H1 (cell line): ENCODE results near the gene GRK5. TPM values are rescaled to one million over a fixed set of nuclear protein-coding genes. Genes with fewer than 3 reads are reported as not detected.

Experiments used
- CTCF ChIA-PET: fragments of 300-600 bp; sonication (Branson Sonifier 250); formaldehyde crosslinking; loops from one replicate; lab custom pipeline; 2021; ENCODE audit not compliant: partially characterized antibody; lab: Charles Lee
- POLR2A ChIA-PET: fragments of 300-600 bp; sonication (Branson Sonifier 250); formaldehyde crosslinking; loops from one replicate; lab custom pipeline; 2021; ENCODE audit warnings: inconsistent platforms; ENCODE audit not compliant: partially characterized antibody; lab: Charles Lee
- DNase-seq, 2 experiments: peaks; one replicate each; pipeline versions ENCODE4 v3.0.0 to v3.0.0-alpha.2; 2010 to 2022; ENCODE audit warnings: low spot score in 2 of 2, low read depth in 1 of 2, mixed read lengths in 1 of 2
- FAIRE-seq: peaks from 2 replicates; lab custom pipeline; 2011; peaks lifted over from hg19 to GRCh38; lab: Jason Lieb, UNC
- H2AFZ ChIP-seq: 2 replicates; pipeline ENCODE4 v1.8.1; 2012; ENCODE audit warnings: low read length, inconsistent platforms
- H2AK5ac ChIP-seq: 2 replicates; pipeline ENCODE4 v1.6.1; 2013; ENCODE audit warnings: low read depth, low read length
- H2BK120ac ChIP-seq: replicated peaks from 2 replicates; pipeline ENCODE3; 2013; ENCODE audit warnings: low read depth, low read length, inconsistent platforms
- H2BK12ac ChIP-seq: 2 replicates; pipeline ENCODE4 v1.6.1; 2013; ENCODE audit warnings: low read depth, low read length
- H2BK15ac ChIP-seq: 2 replicates; pipeline ENCODE4 v1.6.1; 2013; ENCODE audit warnings: low read length
- H2BK20ac ChIP-seq: 2 replicates; pipeline ENCODE4 v1.6.1; 2013; ENCODE audit warnings: low read length
- H2BK5ac ChIP-seq: 2 replicates; pipeline ENCODE4 v1.6.1; 2013; ENCODE audit warnings: low read depth, low read length
- H3K14ac ChIP-seq: 2 replicates; pipeline ENCODE4 v1.6.1; 2013; ENCODE audit warnings: inconsistent platforms; ENCODE audit not compliant: insufficient read length
- H3K18ac ChIP-seq: 2 replicates; pipeline ENCODE4 v1.6.1; 2013; ENCODE audit warnings: low read length; ENCODE audit errors: extremely low read depth
- H3K23ac ChIP-seq: 2 replicates; pipeline ENCODE4 v1.6.1; 2013; ENCODE audit warnings: inconsistent platforms; ENCODE audit not compliant: insufficient read length
- H3K23me2 ChIP-seq: 2 replicates; pipeline ENCODE4 v1.6.1; 2013; ENCODE audit warnings: low read depth, low read length
- H3K27ac ChIP-seq: 2 replicates; pipeline ENCODE4 v1.6.1; 2011; ENCODE audit warnings: low read depth, low read length, inconsistent platforms
- H3K27me3 ChIP-seq, 4 experiments: replicated peaks in 1 of 4; 1 replicate in 1 of 4; 2 replicates in 3 of 4; pipeline versions ENCODE4 v1.6.1 to v1.8.1; 2011 to 2013; ENCODE audit warnings: low read length in 3 of 4, mild to moderate bottlenecking in 3 of 4, inconsistent platforms in 2 of 4, mixed read lengths in 2 of 4, moderate library complexity in 1 of 4; ENCODE audit not compliant: control insufficient read depth in 3 of 4, insufficient read depth in 3 of 4; ENCODE audit errors: extremely low read depth in 1 of 4
- H3K36me3 ChIP-seq, 4 experiments: 2 replicates each; pipeline versions ENCODE4 v1.6.1 to v1.8.1; 2011 to 2013; ENCODE audit warnings: mild to moderate bottlenecking in 4 of 4, low read length in 3 of 4, moderate library complexity in 2 of 4, control low read depth in 1 of 4, inconsistent platforms in 1 of 4; ENCODE audit not compliant: insufficient read depth in 4 of 4, control insufficient read depth in 2 of 4
- H3K4ac ChIP-seq: replicated peaks from 2 replicates; pipeline ENCODE3; 2013; ENCODE audit warnings: low read length, low read depth, mixed read lengths, inconsistent platforms; ENCODE audit not compliant: insufficient read length
- H3K4me1 ChIP-seq, 4 experiments: replicated peaks in 1 of 4; 1 replicate in 1 of 4; 2 replicates in 3 of 4; pipeline versions ENCODE4 v1.6.1 to v1.8.1; 2011 to 2013; ENCODE audit warnings: low read length in 3 of 4, inconsistent platforms in 2 of 4, mixed read lengths in 1 of 4; ENCODE audit not compliant: insufficient read depth in 4 of 4, control insufficient read depth in 3 of 4
- H3K4me2 ChIP-seq, 2 experiments: 2 replicates each; pipeline versions ENCODE4 v1.6.1 to v1.8.1; 2011 to 2013; ENCODE audit warnings: low read depth in 2 of 2, low read length in 2 of 2, control low read depth in 1 of 2, inconsistent platforms in 1 of 2, mild to moderate bottlenecking in 1 of 2; ENCODE audit not compliant: insufficient read depth in 1 of 2
- H3K4me3 ChIP-seq, 4 experiments: fragments of 200-600, 300-600 bp in 1 of 4; sonication (generic), shearing (Covaris generic), sonication (Bioruptor Twin) in 1 of 4; 2 replicates each; pipeline versions ENCODE4 v1.5.1 to v1.8.1; 2011 to 2016; ENCODE audit warnings: low read length in 4 of 4, low read depth in 3 of 4, control low read depth in 2 of 4, inconsistent platforms in 2 of 4, mild to moderate bottlenecking in 2 of 4, mixed read lengths in 1 of 4, moderate library complexity in 1 of 4; ENCODE audit not compliant: insufficient read depth in 2 of 4; ENCODE audit errors: extremely low read depth in 1 of 4
- H3K56ac ChIP-seq: replicated peaks from 2 replicates; pipeline ENCODE3; 2013; ENCODE audit warnings: low read depth, mild to moderate bottlenecking, mixed read lengths, low read length, inconsistent platforms; ENCODE audit not compliant: insufficient read length
- H3K79me1 ChIP-seq: 2 replicates; pipeline ENCODE4 v1.6.1; 2013; ENCODE audit warnings: low read depth, low read length, control low read depth
- H3K79me2 ChIP-seq, 2 experiments: 2 replicates each; pipeline versions ENCODE4 v1.6.1 to v1.8.1; 2012 to 2013; ENCODE audit warnings: low read length in 2 of 2, mild to moderate bottlenecking in 2 of 2, inconsistent platforms in 1 of 2; ENCODE audit not compliant: insufficient read depth in 2 of 2, control insufficient read depth in 1 of 2
- H3K9ac ChIP-seq, 4 experiments: replicated peaks in 1 of 4; 1 replicate in 1 of 4; 2 replicates in 3 of 4; pipeline versions ENCODE4 v1.6.1 to v1.8.1; 2011 to 2013; ENCODE audit warnings: low read depth in 3 of 4, low read length in 3 of 4, control low read depth in 2 of 4, mild to moderate bottlenecking in 2 of 4, moderate library complexity in 2 of 4, inconsistent platforms in 1 of 4; ENCODE audit errors: extremely low read depth in 1 of 4
- H3K9me3 ChIP-seq, 2 experiments: 2 replicates each; pipeline versions ENCODE4 v1.6.1 to v1.8.1; 2012 to 2013; ENCODE audit warnings: mild to moderate bottlenecking in 2 of 2, moderate library complexity in 2 of 2, control low read depth in 1 of 2, inconsistent platforms in 1 of 2, low read depth in 1 of 2, low read length in 1 of 2, mixed read lengths in 1 of 2; ENCODE audit not compliant: insufficient read depth in 2 of 2
- H4K20me1 ChIP-seq, 2 experiments: replicated peaks in 1 of 2; 2 replicates each; pipeline versions ENCODE3 to v1.8.1; 2011 to 2013; ENCODE audit warnings: inconsistent platforms in 2 of 2, low read length in 2 of 2, mild to moderate bottlenecking in 1 of 2; ENCODE audit not compliant: insufficient read depth in 2 of 2, control insufficient read depth in 1 of 2
- H4K5ac ChIP-seq: 2 replicates; pipeline ENCODE4 v1.6.1; 2013; ENCODE audit warnings: low read length, low read depth, mixed read lengths, inconsistent platforms; ENCODE audit not compliant: insufficient read length
- H4K8ac ChIP-seq: 2 replicates; pipeline ENCODE4 v1.8.0; 2013; ENCODE audit warnings: mild to moderate bottlenecking, moderate library complexity, low read length, inconsistent platforms; ENCODE audit not compliant: insufficient read depth; ENCODE audit errors: extremely low read depth
- H4K91ac ChIP-seq: replicated peaks from 2 replicates; pipeline ENCODE3; 2013; ENCODE audit warnings: low read length, mixed read lengths, inconsistent platforms; ENCODE audit not compliant: insufficient read length
- EGR1 ChIP-seq: IDR thresholded peaks from 2 replicates; pipeline ENCODE4 v1.6.1; 2011; ENCODE audit warnings: low read depth, low read length, borderline replicate concordance
- EZH2 ChIP-seq: fragments of 200-600 bp; sonication (generic); IDR thresholded peaks from 2 replicates; pipeline ENCODE4 v1.7.1; 2012; ENCODE audit warnings: low read depth, mild to moderate bottlenecking, moderate library complexity, low read length, inconsistent platforms; ENCODE audit not compliant: severe bottlenecking
- NANOG ChIP-seq: IDR thresholded peaks from 2 replicates; pipeline ENCODE4 v1.6.1; 2011; ENCODE audit warnings: low read length, low read depth, mild to moderate bottlenecking, inconsistent platforms; ENCODE audit not compliant: insufficient read depth, poor library complexity, severe bottlenecking
- POLR2AphosphoS5 ChIP-seq: IDR thresholded peaks from 2 replicates; pipeline ENCODE4 v1.6.1; 2011; ENCODE audit warnings: low read depth, low read length
- POU5F1 ChIP-seq: IDR thresholded peaks from 2 replicates; pipeline ENCODE4 v1.6.1; 2011; ENCODE audit warnings: low read depth, mild to moderate bottlenecking, low read length, moderate library complexity
- TCF12 ChIP-seq: IDR thresholded peaks from 2 replicates; pipeline ENCODE4 v1.6.1; 2011; ENCODE audit warnings: low read depth, mild to moderate bottlenecking, low read length
- WGBS, 2 experiments: shearing (Covaris generic) in 1 of 2; methylation state at CpG; one replicate each; pipeline versions ENCODE4 v1.1.6 to v1.1.7; 2013 to 2015; ENCODE audit warnings: low lambda C conversion rate in 2 of 2, mixed read lengths in 2 of 2, inconsistent platforms in 1 of 2, low coverage in 1 of 2, missing lambda C conversion rate in 1 of 2; ENCODE audit not compliant: insufficient replicate concordance in 2 of 2, insufficient coverage in 1 of 2, insufficient read length in 1 of 2; ENCODE audit errors: extremely low coverage in 1 of 2, missing lambda C conversion rate in 1 of 2; 5-methylcytosine and 5-hydroxymethylcytosine counted together
- polyA plus RNA-seq, 7 experiments: library from polyadenylated mRNA; depleted of rRNA in 3 of 7; stranded (reverse) in 5 of 7; unstranded in 2 of 7; fragments of >200 nt in 5 of 7; fragments of 200-250 nt in 2 of 7; gene quantifications; 1 replicate in 5 of 7; 2 replicates in 1 of 7; 4 replicates in 1 of 7; pipeline versions ENCODE4 v1.2.1 to v1.2.3, GENCODE V29; 2011 to 2013; ENCODE audit warnings: missing spikeins in 2 of 7, mixed read lengths in 2 of 7
- total RNA-seq: library from RNA; stranded (reverse); fragmentation: NEBNext Ultra II Directional; extraction: Animal tissue kit (Norgen Biotek cat#: 25700); gene quantifications from 2 replicates; pipeline ENCODE4 v1.2.1, GENCODE V29; 2021

GRK5 gene
- total and polyA plus RNA-seq, 2 of the 8 experiments (the other 6 are each of a cell fraction or from before 2014, with no cell fraction given) = 0.54 to 2.5 TPM

GRCh38 chr10:119251315-119251708, 43.9 kb downstream of the GRK5 start:
- no peak overlapping the region for H3K4ac ChIP-seq
- no peak overlapping the region for H3K23ac ChIP-seq
- no peak overlapping the region for H4K91ac ChIP-seq
- H3K4me1 ChIP-seq = peaks cover 0 to 6% (median 2%) of the 10 kb centered on the region in 4 experiments; a peak in 3 of 7 replicates
- no peak overlapping the region for H2BK20ac ChIP-seq
- no peak overlapping the region for H3K56ac ChIP-seq
- ChIA-PET CTCF (interaction anchor here (0.8 to 1.9 kb wide), 4 partner anchors 10 to 52 kb away, joined by 3 to 4 read pairs (median 4); no protein-coding TSS in a partner anchor), POLR2A (no interaction called here)
- TF ChIP-seq EGR1 = no peak
- TF ChIP-seq POU5F1 = no peak
- no peak for TF ChIP-seq NANOG
- TF ChIP-seq TCF12 = no peak
- no peak for TF ChIP-seq EZH2
- no peak for TF ChIP-seq POLR2AphosphoS5
- no peak overlapping the region for H2AFZ ChIP-seq
- H3K4me3 ChIP-seq = no peak overlapping the region
- no peaks in the 10 kb centered on the region for H3K23me2 ChIP-seq
- H4K8ac ChIP-seq = no peak overlapping the region
- H3K36me3 ChIP-seq = no peaks in the 10 kb centered on the region; a peak in 1 of 8 replicates
- H3K79me1 ChIP-seq = no peaks in the 10 kb centered on the region
- no peak overlapping the region for H3K27ac ChIP-seq
- H3K27me3 ChIP-seq = peaks cover 0 to 9% (median 6%) of the 10 kb centered on the region in 4 experiments; a peak in 4 of 7 replicates
- no peak for FAIRE-seq
- peaks cover 0 to 5% of the 10 kb centered on the region in 2 experiments for H4K20me1 ChIP-seq
- no peak overlapping the region for H4K5ac ChIP-seq
- H2BK15ac ChIP-seq = no peak overlapping the region
- no peak overlapping the region for H3K4me2 ChIP-seq
- no peak overlapping the region for H3K9ac ChIP-seq
- H2BK12ac ChIP-seq = no peak overlapping the region
- WGBS, 2 experiments = 85% methylated on average over 7 of the region's 7 CpGs; no CpG with 5 or more reads in 1 of the 2 experiments
- no peak overlapping the region for H2BK120ac ChIP-seq
- no peak overlapping the region for H2BK5ac ChIP-seq
- no peaks in the 10 kb centered on the region for H3K9me3 ChIP-seq
- H3K14ac ChIP-seq = no peak overlapping the region
- no peaks in the 10 kb centered on the region for H3K79me2 ChIP-seq
- no peak overlapping the region for H3K18ac ChIP-seq
- no peak overlapping the region for H2AK5ac ChIP-seq
- no peak for DNase-seq
